ENCODE measurements around the gene MT1G.

GRCh38 chr16:56715126-56715525 lies 47.3 kb upstream of the MT1G start:
- TF ChIP-seq CTCF (IDR thresholded peaks at IDR 0.05), result no peak
- no peak for TF ChIP-seq POLR2A (IDR thresholded peaks at IDR 0.05)

All from heart left ventricle (tissue), 13 donors.